CD14-positive monocyte (primary cell): Measurements from ENCODE around the gene SPON1. TPM values are rescaled to one million over a fixed set of nuclear protein-coding genes. Genes with fewer than 3 reads are reported as not detected.

Experiments
- DNase-seq, 3 donors: peaks; one replicate each; pipeline ENCODE4 v3.0.0-alpha.2; 2011 to 2022
- H2AFZ ChIP-seq: 2 replicates; pipeline ENCODE4 v1.6.0; 2012; ENCODE audit warnings: mild to moderate bottlenecking, low read depth, low read length, inconsistent platforms; ENCODE audit not compliant: insufficient read depth, poor library complexity, severe bottlenecking
- H3K27ac ChIP-seq, 2 donors: 1 replicate in 1 of 2; 2 replicates in 1 of 2; pipeline ENCODE4 v1.5.1; 2012 to 2013; ENCODE audit warnings: low read length in 2 of 2, control low read depth in 1 of 2, inconsistent platforms in 1 of 2, low read depth in 1 of 2, mild to moderate bottlenecking in 1 of 2
- H3K27me3 ChIP-seq, 2 donors: one replicate each; pipeline versions ENCODE4 v1.6.0 to v1.6.1; 2011 to 2013; ENCODE audit warnings: low read length in 2 of 2; ENCODE audit not compliant: control insufficient read depth in 2 of 2, insufficient read depth in 2 of 2
- H3K36me3 ChIP-seq, 2 donors: replicated peaks in 1 of 2; 1 replicate in 1 of 2; 2 replicates in 1 of 2; pipeline versions ENCODE4 v1.5.1 to v1.6.1; 2012 to 2013; ENCODE audit warnings: low read length in 2 of 2, control low read depth in 1 of 2, inconsistent platforms in 1 of 2, mild to moderate bottlenecking in 1 of 2; ENCODE audit not compliant: insufficient read depth in 2 of 2, control insufficient read depth in 1 of 2
- H3K4me1 ChIP-seq, 2 donors: 1 replicate in 1 of 2; 2 replicates in 1 of 2; pipeline versions ENCODE4 v1.5.1 to v1.6.1; 2012 to 2013; ENCODE audit warnings: low read length in 2 of 2, control low read depth in 1 of 2, inconsistent platforms in 1 of 2, mild to moderate bottlenecking in 1 of 2, moderate library complexity in 1 of 2; ENCODE audit not compliant: insufficient read depth in 2 of 2, control insufficient read depth in 1 of 2
- H3K4me2 ChIP-seq: replicated peaks from 2 replicates; pipeline ENCODE3; 2012; ENCODE audit warnings: low read length, moderate library complexity, mild to moderate bottlenecking; ENCODE audit not compliant: poor library complexity, severe bottlenecking; ENCODE audit errors: extremely low read depth
- H3K4me3 ChIP-seq, 3 experiments: fragments of 200-600 bp in 1 of 3; sonication (generic) in 1 of 3; replicated peaks in 1 of 3; 1 replicate in 2 of 3; 2 replicates in 1 of 3; pipeline ENCODE4 v1.5.1; 2011 to 2013; ENCODE audit warnings: low read length in 3 of 3, mild to moderate bottlenecking in 3 of 3, control low read depth in 2 of 3, low read depth in 2 of 3, inconsistent platforms in 1 of 3, moderate library complexity in 1 of 3
- H3K79me2 ChIP-seq: 2 replicates; pipeline ENCODE4 v1.6.0; 2012; ENCODE audit warnings: mild to moderate bottlenecking, control low read depth, inconsistent platforms, low read length, moderate library complexity; ENCODE audit not compliant: insufficient read depth
- H3K9ac ChIP-seq: 2 replicates; pipeline ENCODE4 v1.6.0; 2017; ENCODE audit warnings: low read length, mild to moderate bottlenecking; ENCODE audit not compliant: insufficient read depth, poor library complexity, severe bottlenecking
- H3K9me3 ChIP-seq, 2 donors: replicated peaks in 1 of 2; 1 replicate in 1 of 2; 2 replicates in 1 of 2; pipeline versions ENCODE4 v1.5.1 to v1.6.1; 2012 to 2013; ENCODE audit warnings: low read length in 2 of 2, control low read depth in 1 of 2; ENCODE audit not compliant: control insufficient read depth in 1 of 2, insufficient read depth in 1 of 2
- H4K20me1 ChIP-seq: 2 replicates; pipeline ENCODE4 v1.6.0; 2012; ENCODE audit warnings: mild to moderate bottlenecking, low read length, control low read depth, moderate library complexity; ENCODE audit not compliant: insufficient read depth
- H3K27ac Mint-ChIP-seq, 7 donors: one replicate each; pipeline ENCODE4 v1.8.0; 2020; ENCODE audit warnings: mild to moderate bottlenecking in 7 of 7, mixed read lengths in 7 of 7, moderate library complexity in 6 of 7, inconsistent platforms in 2 of 7
- H3K27me3 Mint-ChIP-seq, 3 donors: one replicate each; pipeline ENCODE4 v1.8.0; 2021 to 2022; ENCODE audit warnings: low read depth in 3 of 3, mild to moderate bottlenecking in 3 of 3, mixed read lengths in 3 of 3, moderate library complexity in 3 of 3, inconsistent platforms in 1 of 3
- H3K36me3 Mint-ChIP-seq, 2 donors: one replicate each; pipeline ENCODE4 v1.8.0; 2020; ENCODE audit warnings: mixed read lengths in 2 of 2, inconsistent platforms in 1 of 2, mild to moderate bottlenecking in 1 of 2
- H3K4me1 Mint-ChIP-seq: one replicate; pipeline ENCODE4 v1.8.0; 2020; ENCODE audit warnings: mild to moderate bottlenecking, mixed read lengths
- H3K4me3 Mint-ChIP-seq, 2 donors: one replicate each; pipeline ENCODE4 v1.8.0; 2020; ENCODE audit warnings: mild to moderate bottlenecking in 2 of 2, mixed read lengths in 2 of 2, moderate library complexity in 1 of 2
- H3K9me3 Mint-ChIP-seq, 7 donors: one replicate each; pipeline ENCODE4 v1.8.0; 2020 to 2022; ENCODE audit warnings: mixed read lengths in 7 of 7, mild to moderate bottlenecking in 6 of 7, moderate library complexity in 6 of 7, inconsistent platforms in 2 of 7
- CTCF ChIP-seq: fragments of 200-600 bp; IDR thresholded peaks from one replicate; pipeline ENCODE4 v1.8.0; 2022; ENCODE audit warnings: antibody characterized with exemption, mild to moderate bottlenecking
- WGBS: methylation state at CpG from one replicate; pipeline ENCODE4 v1.1.5; 2013; ENCODE audit warnings: missing lambda C conversion rate; ENCODE audit not compliant: insufficient coverage; 5-methylcytosine and 5-hydroxymethylcytosine counted together
- intact Hi-C, 2 donors: fragments of 100-400 bp; cut with micrococcal nuclease; formaldehyde crosslinking; loops; one replicate each; pipeline versions ENCODE4 v1.15.0 to v1.15.1; 2023
- polyA plus RNA-seq, 3 donors: library from polyadenylated mRNA; depleted of rRNA in 1 of 3; unstranded in 2 of 3; stranded (reverse) in 1 of 3; fragments of 300-500 nt in 2 of 3; fragments of >200 nt in 1 of 3; fragmentation: Illumina TruSeq in 2 of 3; gene quantifications; 1 replicate in 2 of 3; 2 replicates in 1 of 3; pipeline ENCODE4 v1.2.3, GENCODE V29; 2012 to 2021

SPON1 gene
- polyA plus RNA-seq, 3 donors: not detected

GRCh38 chr11:14010665-14011064, 48.1 kb downstream of the SPON1 start:
- Histone ChIP-seq H3K4me2 (no peak overlapping the region), H3K27me3 (no peaks in the 10 kb centered on the region), H2AFZ (no peak overlapping the region), H3K4me1 (no peaks in the 10 kb centered on the region), H3K79me2 (no peaks in the 10 kb centered on the region), H4K20me1 (no peaks in the 10 kb centered on the region), H3K9ac (no peak overlapping the region), H3K4me3 (no peak overlapping the region), H3K27ac (no peak overlapping the region), H3K9me3 (no peaks in the 10 kb centered on the region), H3K36me3 (no peaks in the 10 kb centered on the region)
- intact Hi-C loops: no loop called here
- H3K4me1 Mint-ChIP-seq: no peaks in the 10 kb centered on the region
- H3K27me3 Mint-ChIP-seq: peaks cover 0 to 3% (median 3%) of the 10 kb centered on the region in 3 donors
- no peak overlapping the region for H3K27ac Mint-ChIP-seq
- H3K9me3 Mint-ChIP-seq: peaks cover 0 to 3% (median 2%) of the 10 kb centered on the region in 7 donors
- no peak for DNase-seq
- no peaks in the 10 kb centered on the region for H3K36me3 Mint-ChIP-seq
- H3K4me3 Mint-ChIP-seq: no peak overlapping the region
- 80% methylated on average over 1 of the region's 3 CpGs for WGBS
- no peak for TF ChIP-seq CTCF

- Histone ChIP-seq H3K4me3 (no peak overlapping the region), H3K4me1 (no peaks in the 10 kb centered on the region), H3K36me3 (no peaks in the 10 kb centered on the region), H3K9ac (no peak overlapping the region), H4K20me1 (no peaks in the 10 kb centered on the region), H3K9me3 (no peaks in the 10 kb centered on the region), H3K27ac (no peak overlapping the region), H3K79me2 (no peaks in the 10 kb centered on the region), H3K4me2 (no peak overlapping the region), H2AFZ (no peak overlapping the region), H3K27me3 (no peaks in the 10 kb centered on the region)
- no peak overlapping the region for H3K4me3 Mint-ChIP-seq
- TF ChIP-seq CTCF: no peak
- peaks cover 0 to 3% (median 1%) of the 10 kb centered on the region in 3 donors for H3K27me3 Mint-ChIP-seq
- no peak for DNase-seq
- WGBS: 94% methylated on average over 2 of the region's 4 CpGs
- H3K36me3 Mint-ChIP-seq: no peaks in the 10 kb centered on the region
- H3K4me1 Mint-ChIP-seq: no peaks in the 10 kb centered on the region
- intact Hi-C loops: no loop called here
- H3K27ac Mint-ChIP-seq: no peak overlapping the region
- H3K9me3 Mint-ChIP-seq: no peaks in the 10 kb centered on the region
Observed at GRCh38 chr11:14012846-14013245, 50.3 kb downstream of the SPON1 start.
